Suppressor macrophage treated with lipopolysaccharide for 4 hours (primary cell): ENCODE data around the gene DCAF8.

ENCODE experiments used
- DNase-seq: peaks from one replicate; pipeline ENCODE4 v3.0.0-alpha.2; 2020

DCAF8 gene

GRCh38 chr1:160167580-160167979 is 94.8 kb downstream of the DCAF8 start:
- DNase-seq, result peak; percentile 37

- no peak for DNase-seq
Observed at GRCh38 chr1:160167056-160167455, 95.3 kb downstream of the DCAF8 start.

GRCh38 chr1:160166166-160166868 is 96.0 kb downstream of the DCAF8 start:
- DNase-seq, result peak; percentile 74
